ENCODE measurements around the gene SP3. TPM values are rescaled to one million over a fixed set of nuclear protein-coding genes. Genes with fewer than 3 reads are reported as not detected.

Gene SP3
- total RNA-seq, 2 donors from 2014 or later: 89.5 to 99.5 TPM

DNA sequence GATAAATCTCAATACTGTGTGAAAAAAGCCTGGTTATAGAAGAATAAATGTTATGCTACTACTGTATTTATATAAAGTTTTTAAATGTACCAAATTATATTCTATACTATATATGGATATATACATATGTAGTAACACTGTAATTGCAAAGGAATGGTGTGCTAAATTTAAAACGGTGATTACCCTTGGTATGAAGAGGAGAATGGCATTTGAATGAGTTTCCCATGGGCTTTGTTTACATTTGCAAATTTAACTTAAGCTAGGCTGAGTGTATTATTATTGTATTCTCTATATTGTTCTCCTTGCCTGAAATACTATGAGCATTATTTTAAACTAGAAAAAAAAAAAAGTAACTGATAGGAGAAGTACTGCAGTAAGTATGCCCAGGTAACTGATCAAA lies 4.7 kb upstream of the SP3 start:
- H3K27me3 Mint-ChIP-seq: peaks cover 3 to 5% of the 10 kb centered on the region in 2 donors
- no peaks in the 10 kb centered on the region for H3K36me3 Mint-ChIP-seq
- ATAC-seq (no peak), DNase-seq (ENCODE audit: low spot score) (no peak)
- no peak overlapping the region for H3K4me3 Mint-ChIP-seq
- no peaks in the 10 kb centered on the region for H3K9me3 Mint-ChIP-seq
- peaks cover 11 to 12% of the 10 kb centered on the region in 2 donors for H3K4me1 Mint-ChIP-seq (ENCODE audit: low read depth in 2 of 2)
- H3K27ac Mint-ChIP-seq: no peak overlapping the region

DNA sequence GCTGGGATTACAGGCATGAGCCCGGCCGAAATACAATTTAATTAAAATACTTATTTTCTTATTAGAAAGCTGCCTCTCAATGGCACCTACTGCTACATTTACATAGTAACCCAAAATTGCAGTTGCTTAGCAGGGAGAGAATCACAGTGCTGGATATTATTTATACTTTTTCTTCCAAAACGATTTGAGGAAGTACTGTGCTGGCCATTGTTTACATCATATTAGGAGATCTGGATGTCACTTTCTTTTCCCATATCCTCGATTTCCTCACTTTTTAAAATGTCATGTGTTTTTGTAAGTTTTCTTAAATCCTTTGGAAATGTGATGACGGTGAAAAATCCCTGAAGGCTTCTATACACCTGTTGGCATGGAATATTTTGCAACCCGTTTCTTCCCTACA lies 3.4 kb upstream of the SP3 start:
- no peaks in the 10 kb centered on the region for H3K9me3 Mint-ChIP-seq
- peaks cover 11 to 12% of the 10 kb centered on the region in 2 donors for H3K4me1 Mint-ChIP-seq (ENCODE audit: low read depth in 2 of 2)
- ATAC-seq: no peak
- no peak overlapping the region for H3K27ac Mint-ChIP-seq
- no peak for DNase-seq (ENCODE audit: low spot score)
- H3K4me3 Mint-ChIP-seq: no peak overlapping the region
- peaks cover 0 to 4% of the 10 kb centered on the region in 2 donors for H3K27me3 Mint-ChIP-seq
- no peaks in the 10 kb centered on the region for H3K36me3 Mint-ChIP-seq

DNA sequence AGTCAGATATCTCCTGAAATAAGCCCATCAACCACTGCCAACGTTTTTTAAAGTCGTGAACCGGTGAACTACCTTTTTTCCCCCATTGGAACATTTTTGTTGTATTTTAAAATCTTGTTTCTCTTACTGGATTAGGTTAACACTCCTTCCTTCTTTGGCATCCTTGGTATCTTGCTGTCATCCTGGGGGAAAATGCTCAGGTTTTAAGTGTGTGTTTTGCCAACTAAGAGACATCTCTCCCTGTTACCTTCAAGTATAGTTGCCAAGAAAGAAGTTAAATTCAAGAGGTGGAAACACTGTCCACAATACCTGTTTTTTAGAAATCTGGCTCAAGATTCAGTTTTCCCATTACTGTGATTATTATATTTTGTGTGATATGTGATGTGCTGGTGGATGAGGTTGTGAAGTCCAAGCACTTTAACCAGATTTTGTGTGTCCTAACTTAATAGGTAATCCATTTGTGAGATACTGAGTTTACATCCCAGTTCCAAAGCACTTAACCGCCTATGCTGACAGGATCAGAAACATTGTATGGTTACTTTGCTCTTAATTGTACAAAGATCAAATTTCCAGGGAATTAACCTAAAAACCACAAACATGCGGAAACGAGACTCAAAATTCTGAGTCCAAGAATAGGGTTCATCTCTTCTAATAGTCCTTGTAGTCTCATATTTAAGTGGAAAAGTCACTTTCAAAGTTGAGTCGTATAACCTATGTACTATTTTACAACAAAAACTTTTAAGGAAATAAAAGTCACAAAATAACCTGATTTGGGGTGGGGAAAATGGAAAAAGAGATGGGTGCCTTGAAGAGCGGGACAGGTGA lies 1.3 kb upstream of the SP3 start:
- DNase-seq (ENCODE audit: low spot score) (no peak), ATAC-seq (no peak)
- Mint-ChIP-seq H3K4me1 (ENCODE audit: low read depth in 2 of 2) (peaks cover 21 to 29% of the 10 kb centered on the region in 2 donors), H3K27me3 (no peaks in the 10 kb centered on the region), H3K4me3 (peak overlapping the region; percentile 95), H3K27ac (peak overlapping the region; percentile 98 to 99), H3K36me3 (peaks cover 15% of the 10 kb centered on the region), H3K9me3 (no peaks in the 10 kb centered on the region)

DNA sequence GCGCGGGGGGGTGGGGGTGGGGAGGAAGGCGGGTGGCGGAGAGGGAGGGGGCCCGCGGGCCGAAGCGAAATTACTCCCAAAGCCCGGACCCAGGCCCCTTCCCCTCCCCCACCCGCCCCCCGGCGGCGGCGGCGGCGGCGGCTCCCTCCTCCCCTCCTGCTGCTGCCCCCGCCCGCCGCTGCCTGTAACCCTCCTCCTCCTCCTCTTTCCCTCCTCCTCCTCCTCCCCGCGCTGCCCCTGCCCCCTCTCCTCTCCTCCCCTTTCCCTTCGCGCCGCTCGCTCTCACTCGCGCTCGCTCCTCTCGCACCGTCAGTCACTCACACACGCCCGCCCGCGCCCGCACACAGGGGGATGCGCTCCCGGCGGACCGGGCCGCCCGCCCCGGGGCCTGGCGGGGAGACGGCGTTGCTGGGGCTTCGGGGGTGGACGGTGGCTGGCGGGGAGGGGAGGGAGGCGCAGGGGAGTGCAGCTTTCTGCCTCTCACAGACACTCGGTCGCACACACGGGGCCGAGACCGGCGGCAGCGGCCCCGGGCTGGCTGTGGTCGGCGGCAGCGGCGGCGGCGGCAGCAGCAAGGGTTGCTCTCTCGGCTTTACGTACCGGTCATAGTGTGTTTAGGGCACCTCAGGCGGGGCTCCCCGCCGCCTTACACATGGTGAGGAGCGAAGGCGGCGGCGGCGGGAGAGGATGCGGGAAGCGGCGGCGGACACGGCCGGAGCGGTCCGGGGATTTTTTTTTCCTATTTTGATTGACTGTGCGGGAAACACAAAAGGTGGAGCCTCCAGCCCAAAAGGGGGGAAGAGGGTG lies 405 bp downstream of the SP3 start:
- H3K9me3 Mint-ChIP-seq: no peaks in the 10 kb centered on the region
- peaks cover 15% of the 10 kb centered on the region for H3K36me3 Mint-ChIP-seq
- DNase-seq (ENCODE audit: low spot score): peak; percentile 91
- H3K4me1 Mint-ChIP-seq (ENCODE audit: low read depth in 2 of 2): peaks cover 33 to 41% of the 10 kb centered on the region in 2 donors
- H3K4me3 Mint-ChIP-seq: peak overlapping the region; percentile 95
- ATAC-seq: peak; percentile 66 to 74
- no peaks in the 10 kb centered on the region for H3K27me3 Mint-ChIP-seq
- peak overlapping the region; percentile 98 to 99 for H3K27ac Mint-ChIP-seq

DNA sequence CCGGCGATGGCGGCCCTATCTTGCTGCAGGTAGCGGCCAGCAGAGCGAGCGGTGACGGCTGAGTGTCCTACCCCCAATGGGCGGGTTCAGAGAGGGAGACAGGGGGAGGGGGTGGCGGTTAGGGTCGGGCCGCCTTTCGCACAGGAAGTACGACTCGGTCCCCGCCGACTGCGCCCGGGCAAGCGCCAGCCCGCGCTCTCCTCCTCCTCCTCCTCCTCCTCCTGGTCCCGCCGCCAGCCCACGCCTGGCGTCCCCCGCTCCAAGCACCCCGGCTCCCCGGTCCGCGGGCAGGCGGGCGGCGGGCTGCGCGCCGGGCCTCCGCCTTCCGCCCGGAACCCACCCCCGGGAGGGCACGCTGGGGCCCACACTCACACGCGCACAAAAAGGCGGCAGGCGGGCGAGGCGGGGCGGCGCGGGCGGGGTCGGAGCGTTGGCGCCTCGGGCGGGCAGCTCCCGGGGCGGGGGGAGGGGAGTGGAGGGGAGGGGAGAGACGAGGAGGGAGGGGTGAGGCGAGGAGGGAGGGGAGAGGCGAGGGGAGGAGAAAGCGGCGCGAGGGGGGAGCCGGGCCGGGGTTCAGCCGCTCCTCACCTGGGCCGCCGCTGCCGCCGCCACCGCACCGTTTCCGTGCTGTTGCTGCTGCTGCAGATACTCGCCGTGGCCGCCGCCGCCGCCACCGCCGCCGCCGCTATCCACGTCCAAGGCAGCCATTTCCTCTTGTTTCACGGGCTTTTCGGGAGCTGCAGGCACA lies 1.2 kb downstream of the SP3 start:
- peak overlapping the region; percentile 95 for H3K4me3 Mint-ChIP-seq
- peak; percentile 79 to 82 for ATAC-seq
- peaks cover 15% of the 10 kb centered on the region for H3K36me3 Mint-ChIP-seq
- H3K27me3 Mint-ChIP-seq: no peaks in the 10 kb centered on the region
- H3K4me1 Mint-ChIP-seq (ENCODE audit: low read depth in 2 of 2): peaks cover 39 to 49% of the 10 kb centered on the region in 2 donors
- no peaks in the 10 kb centered on the region for H3K9me3 Mint-ChIP-seq
- H3K27ac Mint-ChIP-seq: peak overlapping the region; percentile 98 to 99
- peak; percentile 94 for DNase-seq (ENCODE audit: low spot score)

DNA sequence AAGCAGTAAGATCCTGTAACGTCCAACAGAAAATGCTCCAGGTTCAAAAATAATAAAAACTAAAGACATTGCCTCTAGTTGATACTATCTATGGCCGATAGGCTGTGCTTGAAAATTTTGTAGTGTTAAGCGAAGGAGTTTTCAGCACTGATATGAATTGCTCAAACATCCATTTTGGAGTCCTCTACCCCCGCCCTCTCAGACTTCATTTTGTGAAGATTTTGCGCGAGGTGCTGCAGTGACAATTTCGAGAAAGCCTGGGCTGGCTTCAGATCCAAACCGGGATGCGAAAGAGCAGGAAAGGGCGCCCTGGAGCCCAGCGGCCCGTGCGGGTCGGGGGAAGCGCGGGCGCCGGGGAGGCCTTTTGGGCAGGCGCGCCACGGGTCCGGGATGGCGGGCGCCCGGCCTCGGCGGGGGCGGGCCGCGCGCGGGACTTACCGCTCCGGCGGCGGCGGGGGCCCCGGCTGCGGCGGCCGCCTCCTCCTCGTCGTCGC lies 1.8 kb downstream of the SP3 start:
- ATAC-seq (peak; percentile 0 to 24), DNase-seq (ENCODE audit: low spot score) (no peak)
- Mint-ChIP-seq H3K9me3 (no peaks in the 10 kb centered on the region), H3K27me3 (no peaks in the 10 kb centered on the region), H3K4me3 (peak overlapping the region; percentile 95), H3K27ac (peak overlapping the region; percentile 98 to 99), H3K36me3 (peaks cover 15% of the 10 kb centered on the region), H3K4me1 (ENCODE audit: low read depth in 2 of 2) (peaks cover 44 to 54% of the 10 kb centered on the region in 2 donors)

DNA sequence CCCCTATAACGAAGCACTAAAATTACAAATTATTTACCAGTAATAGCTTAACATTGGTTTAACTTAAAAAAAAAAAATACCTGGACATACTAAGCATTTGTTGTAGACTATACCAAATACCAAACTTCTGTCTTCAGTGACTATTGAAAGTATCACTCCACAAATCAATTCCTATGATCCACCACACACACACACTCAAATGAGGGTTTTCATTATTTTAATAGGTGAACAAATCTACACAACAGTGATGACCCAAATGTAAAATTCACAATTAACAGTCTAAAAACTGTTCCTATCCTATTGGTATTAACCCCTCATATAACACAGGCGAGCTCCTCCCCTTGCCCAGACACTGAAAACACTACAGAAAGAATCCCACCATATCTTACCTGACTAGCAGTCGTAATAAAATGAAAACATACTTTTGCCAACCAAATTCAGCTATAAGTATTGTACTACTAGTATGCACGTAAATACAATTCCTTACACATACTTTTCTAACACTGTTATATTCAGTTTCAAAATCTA lies 2.5 kb downstream of the SP3 start:
- Mint-ChIP-seq H3K36me3 (peaks cover 15% of the 10 kb centered on the region), H3K9me3 (no peaks in the 10 kb centered on the region), H3K27me3 (no peaks in the 10 kb centered on the region), H3K4me1 (ENCODE audit: low read depth in 2 of 2) (peaks cover 46 to 58% of the 10 kb centered on the region in 2 donors), H3K4me3 (peak overlapping the region; percentile 95), H3K27ac (peak overlapping the region; percentile 98 to 99)
- no peak for ATAC-seq
- DNase-seq (ENCODE audit: low spot score): no peak

DNA sequence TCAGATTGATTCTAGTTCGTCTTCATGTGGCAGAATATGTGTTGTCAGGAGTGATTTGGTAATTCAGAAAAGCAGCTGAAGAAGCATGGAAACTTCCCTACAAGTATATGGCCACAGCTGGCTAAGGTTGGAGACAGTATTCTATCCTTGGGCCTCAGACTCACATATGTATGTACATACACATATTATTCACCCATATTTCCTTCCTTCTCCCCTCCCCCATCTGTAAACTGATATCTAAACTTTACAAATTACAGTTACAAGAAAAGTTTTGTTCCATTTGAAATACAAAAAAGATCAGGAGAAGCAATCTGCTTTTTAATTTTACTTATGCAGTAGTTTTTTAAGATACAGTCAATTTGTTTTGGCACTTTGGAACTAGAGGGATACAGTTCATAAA lies 3.1 kb downstream of the SP3 start:
- Mint-ChIP-seq H3K36me3 (peaks cover 15% of the 10 kb centered on the region), H3K4me1 (ENCODE audit: low read depth in 2 of 2) (peaks cover 51 to 64% of the 10 kb centered on the region in 2 donors), H3K27ac (peak overlapping the region; percentile 98 to 99), H3K4me3 (peak overlapping the region; percentile 95), H3K9me3 (no peaks in the 10 kb centered on the region), H3K27me3 (no peaks in the 10 kb centered on the region)
- no peak for DNase-seq (ENCODE audit: low spot score)
- no peak for ATAC-seq

DNA sequence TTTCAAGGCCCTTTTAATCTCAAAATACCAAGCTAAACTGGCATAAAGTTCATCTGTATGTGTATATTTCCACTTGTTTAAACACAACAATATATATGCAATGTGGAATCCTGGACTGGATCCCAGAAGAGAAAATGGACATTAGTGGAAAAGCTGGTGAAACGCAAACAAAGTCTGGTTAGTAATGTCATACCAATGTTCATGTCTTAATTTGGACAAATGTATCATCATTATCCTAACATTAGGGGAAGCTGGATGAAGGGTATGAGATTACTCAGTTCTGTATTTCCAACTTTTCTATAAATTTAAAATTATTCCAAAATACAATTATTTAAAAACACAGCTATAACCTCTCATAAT lies 3.8 kb downstream of the SP3 start:
- Mint-ChIP-seq H3K36me3 (peaks cover 15% of the 10 kb centered on the region), H3K4me1 (ENCODE audit: low read depth in 2 of 2) (peaks cover 53 to 67% of the 10 kb centered on the region in 2 donors), H3K27me3 (no peaks in the 10 kb centered on the region), H3K9me3 (no peaks in the 10 kb centered on the region), H3K27ac (peak overlapping the region; percentile 31 to 80), H3K4me3 (peak overlapping the region; percentile 74)
- no peak for ATAC-seq
- DNase-seq (ENCODE audit: low spot score): no peak

DNA sequence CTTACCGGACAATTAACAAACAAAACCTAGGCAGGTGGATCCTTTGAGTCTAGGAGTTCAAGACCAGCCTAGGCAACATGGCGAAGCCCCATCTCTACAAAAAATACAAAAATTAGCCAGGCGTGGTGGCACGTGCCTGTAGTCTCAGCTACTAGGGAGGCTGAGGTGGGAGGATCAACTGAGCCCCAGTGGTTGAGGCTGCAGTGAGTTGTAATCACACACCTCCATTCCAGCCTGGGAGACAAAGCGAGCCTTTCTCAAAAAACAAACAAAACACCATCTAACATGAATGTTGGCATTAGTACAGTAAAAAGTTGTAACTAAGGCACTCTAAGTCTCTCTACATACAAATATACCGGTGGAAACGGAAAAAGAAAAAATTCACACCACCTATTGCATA lies 5.3 kb downstream of the SP3 start:
- no peak for DNase-seq (ENCODE audit: low spot score)
- no peak for ATAC-seq
- Mint-ChIP-seq H3K9me3 (no peaks in the 10 kb centered on the region), H3K36me3 (peaks cover 29% of the 10 kb centered on the region), H3K27me3 (no peaks in the 10 kb centered on the region), H3K4me3 (peak overlapping the region; percentile 69), H3K4me1 (ENCODE audit: low read depth in 2 of 2) (peaks cover 61 to 74% of the 10 kb centered on the region in 2 donors), H3K27ac (peak overlapping the region; percentile 31 to 80)

DNA sequence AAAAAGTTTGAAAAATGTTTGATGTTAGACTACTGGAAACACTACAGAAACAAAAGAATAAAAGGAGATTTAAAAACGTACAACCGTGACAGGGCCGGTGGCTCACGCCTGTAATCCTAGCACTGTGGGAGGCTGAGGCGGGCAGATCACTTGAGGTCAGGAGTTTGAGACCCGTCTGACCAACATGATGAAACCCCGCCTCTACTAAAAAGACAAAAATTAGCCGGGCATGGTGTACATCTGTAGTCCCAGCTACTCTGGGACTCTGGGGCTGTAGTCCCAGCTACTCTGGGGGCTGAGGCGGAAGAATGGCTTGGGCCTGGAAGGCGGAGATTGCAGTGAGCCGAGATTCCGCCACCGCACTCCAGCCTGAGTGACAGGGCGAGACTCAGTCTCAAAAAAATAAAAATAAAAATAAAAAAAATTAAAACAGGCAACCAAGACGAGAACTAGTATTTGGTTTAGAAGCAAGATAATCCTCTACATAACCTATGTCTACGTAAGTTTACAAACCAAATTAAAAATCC lies 5.8 kb downstream of the SP3 start:
- peak overlapping the region; percentile 69 for H3K4me3 Mint-ChIP-seq
- ATAC-seq (no peak), DNase-seq (ENCODE audit: low spot score) (no peak)
- peak overlapping the region; percentile 31 to 80 for H3K27ac Mint-ChIP-seq
- H3K36me3 Mint-ChIP-seq: peaks cover 30% of the 10 kb centered on the region
- H3K9me3 Mint-ChIP-seq: no peaks in the 10 kb centered on the region
- no peaks in the 10 kb centered on the region for H3K27me3 Mint-ChIP-seq
- peaks cover 63 to 78% of the 10 kb centered on the region in 2 donors for H3K4me1 Mint-ChIP-seq (ENCODE audit: low read depth in 2 of 2)

DNA sequence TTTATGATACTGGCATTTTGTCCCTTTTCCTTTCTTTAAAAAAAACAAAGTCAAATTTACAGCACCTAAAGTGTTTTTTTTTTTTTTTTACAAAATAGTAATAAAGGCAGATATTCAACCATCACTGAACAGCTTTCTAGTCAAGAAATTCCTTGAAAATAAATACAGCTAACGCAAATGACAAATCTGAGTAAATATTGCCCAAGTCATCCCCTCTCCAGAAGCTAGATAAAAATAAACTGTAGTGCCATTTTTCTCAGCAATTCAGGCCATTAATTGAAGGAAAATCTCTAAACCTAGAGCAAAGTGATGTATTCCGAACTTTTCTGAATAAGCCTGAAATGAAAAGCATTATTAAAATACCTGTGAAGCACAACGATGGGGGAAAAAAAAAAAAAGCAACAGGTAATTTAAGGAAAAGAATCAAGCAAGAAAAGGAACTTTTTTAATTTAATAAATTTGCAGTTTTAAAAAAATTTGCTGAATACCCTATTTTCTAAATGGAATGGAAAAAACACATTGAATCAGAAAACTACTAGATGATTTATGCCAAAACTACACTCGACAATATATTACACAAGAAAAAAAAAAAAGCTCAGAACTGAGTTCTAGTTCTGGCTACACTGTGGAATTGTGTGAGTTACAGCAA lies 6.9 kb downstream of the SP3 start:
- Mint-ChIP-seq H3K9me3 (no peaks in the 10 kb centered on the region), H3K27ac (no peak overlapping the region), H3K4me1 (ENCODE audit: low read depth in 2 of 2) (peaks cover 67 to 84% of the 10 kb centered on the region in 2 donors), H3K27me3 (no peaks in the 10 kb centered on the region), H3K4me3 (peak overlapping the region; percentile 32), H3K36me3 (peaks cover 35% of the 10 kb centered on the region)
- DNase-seq (ENCODE audit: low spot score) (no peak), ATAC-seq (no peak)

Data from natural killer cell treated with Interleukin-12 subunit alpha and Interleukin-12 subunit beta and Interleukin-15 and Interleukin-18, amount 100 ng/mL, for 72 hours (primary cell).